ENCODE data around the gene EPM2AIP1. TPM values are rescaled to one million over a fixed set of nuclear protein-coding genes. Genes with fewer than 3 reads are reported as not detected.

The EPM2AIP1 gene
- total RNA-seq, 1 experiment from 2014 or later: 11.4 TPM

DNA sequence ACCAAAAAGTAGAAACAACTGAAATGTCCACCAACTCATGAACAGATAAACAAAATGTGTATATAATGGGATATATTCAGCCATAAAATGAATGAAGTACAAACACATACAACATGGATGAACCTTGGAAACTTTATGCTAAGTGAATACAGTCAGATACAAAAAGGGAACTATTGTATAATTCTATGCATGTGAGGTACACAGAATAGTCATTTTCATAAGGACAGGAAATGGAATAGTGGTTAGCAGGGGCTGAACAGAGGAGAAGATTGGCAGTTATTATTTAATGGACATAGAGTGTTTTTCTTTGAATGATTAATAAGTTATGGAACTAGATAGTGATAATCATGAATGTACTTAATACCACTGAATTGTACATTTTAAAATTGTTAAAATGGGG lies 28.1 kb downstream of the EPM2AIP1 start:
- no peak overlapping the region for H3K23ac ChIP-seq (ENCODE audit: insufficient read length, low read depth, low read length)
- H3K9me3 ChIP-seq (ENCODE audit: control insufficient read depth, low read depth, low read length): no peaks in the 10 kb centered on the region
- no peaks in the 10 kb centered on the region for H4K20me1 ChIP-seq (ENCODE audit: control insufficient read depth, insufficient read depth, insufficient read length)
- TF ChIP-seq, protein P1, sequence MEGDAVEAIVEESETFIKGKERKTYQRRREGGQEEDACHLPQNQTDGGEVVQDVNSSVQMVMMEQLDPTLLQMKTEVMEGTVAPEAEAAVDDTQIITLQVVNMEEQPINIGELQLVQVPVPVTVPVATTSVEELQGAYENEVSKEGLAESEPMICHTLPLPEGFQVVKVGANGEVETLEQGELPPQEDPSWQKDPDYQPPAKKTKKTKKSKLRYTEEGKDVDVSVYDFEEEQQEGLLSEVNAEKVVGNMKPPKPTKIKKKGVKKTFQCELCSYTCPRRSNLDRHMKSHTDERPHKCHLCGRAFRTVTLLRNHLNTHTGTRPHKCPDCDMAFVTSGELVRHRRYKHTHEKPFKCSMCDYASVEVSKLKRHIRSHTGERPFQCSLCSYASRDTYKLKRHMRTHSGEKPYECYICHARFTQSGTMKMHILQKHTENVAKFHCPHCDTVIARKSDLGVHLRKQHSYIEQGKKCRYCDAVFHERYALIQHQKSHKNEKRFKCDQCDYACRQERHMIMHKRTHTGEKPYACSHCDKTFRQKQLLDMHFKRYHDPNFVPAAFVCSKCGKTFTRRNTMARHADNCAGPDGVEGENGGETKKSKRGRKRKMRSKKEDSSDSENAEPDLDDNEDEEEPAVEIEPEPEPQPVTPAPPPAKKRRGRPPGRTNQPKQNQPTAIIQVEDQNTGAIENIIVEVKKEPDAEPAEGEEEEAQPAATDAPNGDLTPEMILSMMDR (conservative IDR thresholded peaks at IDR 0.05): no peak
- H3K4me2 ChIP-seq (ENCODE audit: insufficient read depth, insufficient read length, low read length): no peak overlapping the region
- no peaks in the 10 kb centered on the region for H3K79me1 ChIP-seq (ENCODE audit: insufficient read depth, low read depth, low read length, poor library complexity, severe bottlenecking)
- Mint-ChIP-seq H3K27ac (no peak overlapping the region; a peak in 1 of 7 replicates), H3K4me1 (peaks cover 17 to 23% of the 10 kb centered on the region in 2 experiments), H3K9me3 (no peaks in the 10 kb centered on the region), H3K4me3 (no peak overlapping the region), H3K27me3 (ENCODE audit: low read depth) (no peaks in the 10 kb centered on the region), H3K36me3 (ENCODE audit: insufficient read depth in 1 of 3, low read depth in 3 of 3) (no peaks in the 10 kb centered on the region)
- H2BK120ac ChIP-seq (ENCODE audit: low read depth, low read length, poor library complexity, severe bottlenecking): no peak overlapping the region
- H3K27ac ChIP-seq (ENCODE audit: insufficient read length, low read depth, low read length): no peak overlapping the region
- H2AFZ ChIP-seq (ENCODE audit: low read length): no peak overlapping the region
- H3K56ac ChIP-seq (ENCODE audit: insufficient read length, low read depth, low read length): no peak overlapping the region
- no peak overlapping the region for H2AK5ac ChIP-seq (ENCODE audit: insufficient read length, low read length)
- H3K9ac ChIP-seq (ENCODE audit: extremely low read depth, insufficient read length, low read length): no peak overlapping the region
- no peaks in the 10 kb centered on the region for H3K79me2 ChIP-seq (ENCODE audit: insufficient read depth, low read length)
- H4K8ac ChIP-seq (replicated peaks; ENCODE audit: insufficient read length, low read depth, low read length): no peak overlapping the region
- H2BK15ac ChIP-seq (ENCODE audit: low read depth, low read length): no peak overlapping the region
- H3K18ac ChIP-seq (ENCODE audit: insufficient read length, low read depth, low read length): no peak overlapping the region
- no peak overlapping the region for H3K14ac ChIP-seq (ENCODE audit: insufficient read depth, low read length)
- H3T11ph ChIP-seq (ENCODE audit: low read length): no peak overlapping the region
- H2BK12ac ChIP-seq (ENCODE audit: insufficient read length, low read depth, low read length): no peak overlapping the region
- H3K4ac ChIP-seq (ENCODE audit: low read depth, low read length): no peak overlapping the region
- DNase-seq: no peak
- peaks cover 5% of the 10 kb centered on the region; the same call in 1 of the 2 replicates for H3K4me1 ChIP-seq (ENCODE audit: insufficient read depth, low read length)
- H2BK20ac ChIP-seq (ENCODE audit: low read depth, low read length, poor library complexity, severe bottlenecking): no peak overlapping the region
- H4K91ac ChIP-seq (ENCODE audit: insufficient read length, low read depth, low read length): no peak overlapping the region
- no peaks in the 10 kb centered on the region for H3K23me2 ChIP-seq (ENCODE audit: insufficient read length, low read depth, low read length, poor library complexity, severe bottlenecking)
- no peak overlapping the region for H4K5ac ChIP-seq (ENCODE audit: insufficient read length, low read depth, low read length)
- no peak overlapping the region for H2BK5ac ChIP-seq (ENCODE audit: insufficient read length, low read length)
- no peaks in the 10 kb centered on the region for H3K27me3 ChIP-seq (ENCODE audit: insufficient read depth, low read length)
